HCT116 (cell line): ENCODE results near the gene C19orf85.

ENCODE experiments used
- CEBPB ChIP-seq: IDR thresholded peaks from 2 replicates; pipeline ENCODE4 v1.6.1; 2012; ENCODE audit warnings: low read depth
- CTCF ChIP-seq, 3 experiments: fragments of 200-600 bp in 1 of 3; sonication (generic) in 1 of 3; IDR thresholded peaks in 2 of 3; conservative IDR thresholded peaks in 1 of 3; 2 replicates each; pipeline ENCODE4 v1.5.1; 2012 to 2017; ENCODE audit warnings: low read depth in 2 of 3, low read length in 2 of 3, antibody characterized with exemption in 1 of 3, borderline replicate concordance in 1 of 3, control low read depth in 1 of 3, mild to moderate bottlenecking in 1 of 3, mixed read lengths in 1 of 3, mixed run types in 1 of 3, moderate library complexity in 1 of 3; ENCODE audit not compliant: insufficient read depth in 1 of 3
- EGR1 ChIP-seq: IDR thresholded peaks from 2 replicates; pipeline ENCODE4 v1.6.1; 2012; ENCODE audit warnings: low read depth
- EZH2 ChIP-seq: fragments of 200-600 bp; sonication (generic); IDR thresholded peaks from 2 replicates; pipeline ENCODE4 v1.6.1; 2017; ENCODE audit warnings: antibody characterized with exemption, mixed run types
- EZH2phosphoT487 ChIP-seq: fragments of 200-600 bp; IDR thresholded peaks from 2 replicates; pipeline ENCODE4 v1.6.1; 2018; ENCODE audit warnings: antibody characterized with exemption, borderline replicate concordance
- MAX ChIP-seq: IDR thresholded peaks from 2 replicates; pipeline ENCODE4 v1.6.1; 2012
- POLR2A ChIP-seq: IDR thresholded peaks from 2 replicates; pipeline ENCODE4 v1.7.0; 2011; ENCODE audit warnings: borderline replicate concordance; ENCODE audit not compliant: insufficient read depth, insufficient read length; ENCODE audit errors: extremely low read depth
- POLR2AphosphoS5 ChIP-seq: IDR thresholded peaks from 2 replicates; pipeline ENCODE4 v1.6.1; 2011; ENCODE audit warnings: mild to moderate bottlenecking, low read depth, low read length, moderate library complexity
- RAD21 ChIP-seq: IDR thresholded peaks from 2 replicates; pipeline ENCODE4 v1.6.1; 2012; ENCODE audit warnings: low read depth, mild to moderate bottlenecking
- SP1 ChIP-seq: IDR thresholded peaks from 2 replicates; pipeline ENCODE4 v1.6.1; 2012; ENCODE audit warnings: low read depth
- SRF ChIP-seq: IDR thresholded peaks from 2 replicates; pipeline ENCODE4 v1.6.1; 2012; ENCODE audit warnings: low read depth
- ZBTB33 ChIP-seq: IDR thresholded peaks from 2 replicates; pipeline ENCODE4 v1.6.1; 2011; ENCODE audit warnings: mild to moderate bottlenecking, low read length, moderate library complexity; ENCODE audit not compliant: insufficient replicate concordance; ENCODE audit errors: extremely low read depth

GRCh38 chr19:55493052-55493644, 28.6 kb upstream of the C19orf85 start:
- no peak for TF ChIP-seq CTCF (IDR thresholded peaks at IDR 0.05 in 2 of 3, conservative IDR thresholded peaks at IDR 0.05 in 1 of 3; ENCODE audit: borderline replicate concordance in 1 of 3, insufficient read depth in 1 of 3, low read depth in 2 of 3, low read length in 2 of 3)
- TF ChIP-seq RAD21: no peak
- TF ChIP-seq POLR2AphosphoS5: no peak
- TF ChIP-seq MAX: no peak
- no peak for TF ChIP-seq CEBPB
- TF ChIP-seq SP1: no peak
- no peak for TF ChIP-seq EGR1
- TF ChIP-seq EZH2: no peak
- no peak for TF ChIP-seq EZH2phosphoT487
- no peak for TF ChIP-seq POLR2A
- TF ChIP-seq ZBTB33: no peak
- TF ChIP-seq SRF: no peak
